ENCODE results near the gene EIF4E3. TPM values are rescaled to one million over a fixed set of nuclear protein-coding genes. Genes with fewer than 3 reads are reported as not detected.
A peak's percentile ranks its signal among the peaks of the same experiment; 100 is the strongest.

Gene EIF4E3
- polyA plus RNA-seq, 1 of the 3 experiments (the other 2 are of a cell fraction), result 0.67 TPM

DNA sequence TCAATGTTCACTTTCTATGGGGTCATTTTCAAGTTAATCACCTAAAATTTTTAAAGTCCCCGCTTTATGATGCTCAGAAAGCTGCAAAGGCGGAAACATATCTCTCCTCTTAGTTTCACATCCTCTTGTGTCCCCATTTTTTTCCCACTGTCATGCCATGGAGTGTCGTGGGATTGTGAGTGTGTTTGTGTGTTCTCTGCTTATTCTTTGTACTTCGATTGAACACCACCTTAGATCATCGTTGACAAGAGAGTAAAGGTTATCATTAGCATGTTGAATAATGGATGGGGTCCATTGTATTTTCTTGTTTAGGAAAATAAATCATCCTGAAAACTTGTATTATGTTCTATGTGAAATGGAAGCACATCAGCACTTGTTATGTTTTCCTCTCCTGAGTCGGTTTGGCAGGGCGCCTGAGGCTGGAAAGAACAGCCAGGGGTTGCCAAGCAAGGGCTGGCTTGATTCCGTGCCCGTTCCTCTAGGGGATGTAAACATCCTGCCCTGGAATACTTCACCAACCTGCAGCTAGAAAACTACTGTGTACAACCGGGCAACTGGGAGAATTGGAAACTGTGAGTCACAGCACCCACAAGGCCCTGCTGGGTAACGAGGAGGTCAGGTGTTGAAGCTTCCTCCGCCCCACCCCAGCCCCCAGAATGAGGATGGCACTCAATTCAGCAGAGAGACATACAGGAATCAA is 67.2 kb downstream of the EIF4E3 start:
- no peak overlapping the region for H3K4me3 ChIP-seq (ENCODE audit: low read depth in 2 of 2, low read length in 1 of 2)
- H3K9me3 ChIP-seq, result no peaks in the 10 kb centered on the region
- ChIA-PET POLR2A (no interaction called here), CTCF (interaction anchor here (1.6 kb wide), 1 partner anchor 1594 kb away, joined by 4 read pairs; no protein-coding TSS in a partner anchor)
- no peaks in the 10 kb centered on the region for H3F3A ChIP-seq (replicated peaks; ENCODE audit: insufficient read depth)
- no peak overlapping the region for H3K9ac ChIP-seq
- H3K36me3 ChIP-seq (replicated peaks in 1 of 2; ENCODE audit: control insufficient read depth in 1 of 2, insufficient read depth in 2 of 2, low read length in 1 of 2), result no peaks in the 10 kb centered on the region
- H3K27ac ChIP-seq (ENCODE audit: low read depth in 2 of 2, low read length in 1 of 2), result no peak overlapping the region
- 65% methylated on average over 12 of the region's 12 CpGs for WGBS (ENCODE audit: low lambda C conversion rate)
- H3K4me1 ChIP-seq (ENCODE audit: control insufficient read depth in 1 of 2, insufficient read depth in 2 of 2, low read depth in 1 of 2, low read length in 1 of 2), result peaks cover 0 to 6% of the 10 kb centered on the region in 2 experiments; a peak in 1 of 4 replicates
- no peaks in the 10 kb centered on the region for H4K20me1 ChIP-seq (ENCODE audit: insufficient read depth)
- H3K79me2 ChIP-seq (ENCODE audit: insufficient read depth), result no peaks in the 10 kb centered on the region
- 0 out of 2 replicates have a peak, but pooled peaks have one; percentile 14 for TF ChIP-seq NFIC (IDR thresholded peaks at IDR 0.05; ENCODE audit: borderline replicate concordance)
- TF ChIP-seq, protein P1, sequence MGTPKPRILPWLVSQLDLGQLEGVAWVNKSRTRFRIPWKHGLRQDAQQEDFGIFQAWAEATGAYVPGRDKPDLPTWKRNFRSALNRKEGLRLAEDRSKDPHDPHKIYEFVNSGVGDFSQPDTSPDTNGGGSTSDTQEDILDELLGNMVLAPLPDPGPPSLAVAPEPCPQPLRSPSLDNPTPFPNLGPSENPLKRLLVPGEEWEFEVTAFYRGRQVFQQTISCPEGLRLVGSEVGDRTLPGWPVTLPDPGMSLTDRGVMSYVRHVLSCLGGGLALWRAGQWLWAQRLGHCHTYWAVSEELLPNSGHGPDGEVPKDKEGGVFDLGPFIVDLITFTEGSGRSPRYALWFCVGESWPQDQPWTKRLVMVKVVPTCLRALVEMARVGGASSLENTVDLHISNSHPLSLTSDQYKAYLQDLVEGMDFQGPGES (IDR thresholded peaks at IDR 0.05; ENCODE audit: low read depth, low read length), result no peak
- H3K4me2 ChIP-seq, result no peak overlapping the region
- no peak overlapping the region for H2AFZ ChIP-seq (ENCODE audit: low read depth)
- no peak for DNase-seq
- H3K27me3 ChIP-seq (ENCODE audit: insufficient read depth), result no peaks in the 10 kb centered on the region
- no peaks in the 10 kb centered on the region for H3K9me2 ChIP-seq

- Histone ChIP-seq H3K36me3 (replicated peaks in 1 of 2; ENCODE audit: control insufficient read depth in 1 of 2, insufficient read depth in 2 of 2, low read length in 1 of 2) (no peaks in the 10 kb centered on the region), H3K9ac (no peak overlapping the region), H3K9me2 (no peaks in the 10 kb centered on the region), H3K4me3 (ENCODE audit: low read depth in 2 of 2, low read length in 1 of 2) (no peak overlapping the region), H3K4me1 (ENCODE audit: control insufficient read depth in 1 of 2, insufficient read depth in 2 of 2, low read depth in 1 of 2, low read length in 1 of 2) (peaks cover 0 to 8% of the 10 kb centered on the region in 2 experiments; a peak in 2 of 4 replicates), H3F3A (replicated peaks; ENCODE audit: insufficient read depth) (no peaks in the 10 kb centered on the region), H2AFZ (ENCODE audit: low read depth) (no peak overlapping the region), H3K27ac (ENCODE audit: low read depth in 2 of 2, low read length in 1 of 2) (no peak overlapping the region), H3K9me3 (no peaks in the 10 kb centered on the region), H3K4me2 (no peak overlapping the region), H3K79me2 (ENCODE audit: insufficient read depth) (no peaks in the 10 kb centered on the region), H3K27me3 (ENCODE audit: insufficient read depth) (no peaks in the 10 kb centered on the region), H4K20me1 (ENCODE audit: insufficient read depth) (no peaks in the 10 kb centered on the region)
- ChIA-PET CTCF (interaction anchor here (0.7 to 1.1 kb wide), 2 partner anchors 29 to 1591 kb away, joined by 3 to 6 read pairs; no protein-coding TSS in a partner anchor), POLR2A (no interaction called here)
- 95% methylated on average over 8 of the region's 8 CpGs for WGBS (ENCODE audit: low lambda C conversion rate)
- TF ChIP-seq NRF1 (IDR thresholded peaks at IDR 0.05; ENCODE audit: low read depth, low read length) (no peak), RXRA (IDR thresholded peaks at IDR 0.05; ENCODE audit: borderline replicate concordance, low read depth) (no peak)
- DNase-seq, result no peak
Observed at GRCh38 chr3:71655061-71655460, 70.1 kb downstream of the EIF4E3 start.

- H3K9me3 ChIP-seq, result no peaks in the 10 kb centered on the region
- H3F3A ChIP-seq (replicated peaks; ENCODE audit: insufficient read depth), result no peaks in the 10 kb centered on the region
- TF ChIP-seq RFX5 (IDR thresholded peaks at IDR 0.05; ENCODE audit: low read length), result no peak
- no peak for TF ChIP-seq GABPA (IDR thresholded peaks at IDR 0.05; ENCODE audit: low read depth)
- TF ChIP-seq, protein P1 (IDR thresholded peaks at IDR 0.05; ENCODE audit: low read depth, low read length), result no peak
- TF ChIP-seq NFIC (IDR thresholded peaks at IDR 0.05; ENCODE audit: borderline replicate concordance), result no peak
- TF ChIP-seq NRF1 (IDR thresholded peaks at IDR 0.05; ENCODE audit: low read depth, low read length), result no peak
- TF ChIP-seq ELF1 (IDR thresholded peaks at IDR 0.05), result no peak
- TF ChIP-seq GATA2 (CRISPR knock-in tag; IDR thresholded peaks at IDR 0.05), result no peak
- H3K4me2 ChIP-seq, result no peak overlapping the region
- no peaks in the 10 kb centered on the region for H4K20me1 ChIP-seq (ENCODE audit: insufficient read depth)
- no peak overlapping the region for H2AFZ ChIP-seq (ENCODE audit: low read depth)
- H3K36me3 ChIP-seq (replicated peaks in 1 of 2; ENCODE audit: control insufficient read depth in 1 of 2, insufficient read depth in 2 of 2, low read length in 1 of 2), result no peaks in the 10 kb centered on the region
- H3K27ac ChIP-seq (ENCODE audit: low read depth in 2 of 2, low read length in 1 of 2), result no peak overlapping the region
- CTCF ChIA-PET, result interaction anchor here (0.6 to 1.8 kb wide), 17 partner anchors 10 to 1589 kb away, joined by 3 to 9 read pairs (median 4); no protein-coding TSS in a partner anchor
- H3K27me3 ChIP-seq (ENCODE audit: insufficient read depth), result no peaks in the 10 kb centered on the region
- no peak for DNase-seq
- H3K9me2 ChIP-seq, result no peaks in the 10 kb centered on the region
- peaks cover 0 to 7% of the 10 kb centered on the region in 2 experiments; a peak in 2 of 4 replicates for H3K4me1 ChIP-seq (ENCODE audit: control insufficient read depth in 1 of 2, insufficient read depth in 2 of 2, low read depth in 1 of 2, low read length in 1 of 2)
- no peaks in the 10 kb centered on the region for H3K79me2 ChIP-seq (ENCODE audit: insufficient read depth)
- H3K9ac ChIP-seq, result no peak overlapping the region
- 90% methylated on average over 6 of the region's 6 CpGs for WGBS (ENCODE audit: low lambda C conversion rate)
- no peak overlapping the region for H3K4me3 ChIP-seq (ENCODE audit: low read depth in 2 of 2, low read length in 1 of 2)
- POLR2A ChIA-PET, result no interaction called here
Observed at GRCh38 chr3:71653414-71653807, 71.8 kb downstream of the EIF4E3 start.

Measured in SK-N-SH (cell line).